GM12878 (cell line): ENCODE data around the gene TSPYL4. TPM values are rescaled to one million over a fixed set of nuclear protein-coding genes. Genes with fewer than 3 reads are reported as not detected.

Source experiments
- ATAC-seq: fragments of 200-7000 bp; cut with Tn5 transposase; 3 replicates; pipeline ENCODE4 v1.9.1; 2020; ENCODE audit warnings: mild to moderate bottlenecking, moderate library complexity
- BruUV-seq: library from RNA; stranded (reverse); fragments of 400-500 nt; replicated peaks from 2 replicates; lab custom pipeline; 2021; lab: Mats Ljungman, UMichigan
- CTCF ChIA-PET: fragments of 300-600 bp; sonication (Branson Sonifier 250); formaldehyde crosslinking; extraction: SDS; loops from one replicate; lab custom pipeline; 2021; ENCODE audit warnings: inconsistent platforms; lab: Yijun Ruan, JAX
- POLR2A ChIA-PET: fragments of 350-600 bp; formaldehyde crosslinking; extraction: SDS; loops from one replicate; lab custom pipeline; 2021; ENCODE audit warnings: inconsistent platforms; lab: Charles Lee
- RAD21 ChIA-PET: fragments of 300-600 bp; sonication (Branson Sonifier 250); formaldehyde crosslinking; loops from one replicate; lab custom pipeline; 2023; ENCODE audit warnings: antibody characterized with exemption; ENCODE audit not compliant: unreplicated experiment; lab: Charles Lee
- SMC1A ChIA-PET: fragments of 300-600 bp; sonication (Branson Sonifier 250); formaldehyde crosslinking; loops from one replicate; lab custom pipeline; 2023; ENCODE audit not compliant: unreplicated experiment, uncharacterized antibody; lab: Charles Lee
- DNase-seq: peaks from one replicate; pipeline ENCODE4 v3.0.0-alpha.2; 2011; ENCODE audit warnings: low read depth, low spot score
- FAIRE-seq: peaks from 3 replicates; lab custom pipeline; 2011; peaks lifted over from hg19 to GRCh38; lab: Jason Lieb, UNC
- H2AFZ ChIP-seq: 2 replicates; pipeline ENCODE4 v1.6.0; 2011; ENCODE audit warnings: low read depth, low read length, control low read depth; ENCODE audit not compliant: control insufficient read depth
- H3K27ac ChIP-seq: 2 replicates; pipeline ENCODE4 v1.5.1; 2011; ENCODE audit warnings: control low read depth; ENCODE audit not compliant: control insufficient read depth, insufficient read depth
- H3K27me3 ChIP-seq, 2 experiments: replicated peaks in 1 of 2; 2 replicates each; pipeline versions ENCODE4 v1.6.0 to v1.6.1; 2011; ENCODE audit warnings: low read length in 1 of 2; ENCODE audit not compliant: control insufficient read depth in 2 of 2, insufficient read depth in 2 of 2
- H3K36me3 ChIP-seq, 2 experiments: 2 replicates each; pipeline ENCODE4 v1.5.1; 2011; ENCODE audit warnings: low read length in 1 of 2; ENCODE audit not compliant: control insufficient read depth in 2 of 2, insufficient read depth in 2 of 2
- H3K4me1 ChIP-seq: 2 replicates; pipeline ENCODE4 v1.6.1; 2011; ENCODE audit warnings: mild to moderate bottlenecking, low read length, moderate library complexity, mixed read lengths; ENCODE audit not compliant: control insufficient read depth, insufficient read depth
- H3K4me2 ChIP-seq: 2 replicates; pipeline ENCODE4 v1.6.0; 2011; ENCODE audit warnings: control low read depth; ENCODE audit not compliant: control insufficient read depth, insufficient read depth
- H3K4me3 ChIP-seq: fragments of 200-600 bp; sonication (generic); 2 replicates; pipeline ENCODE4 v1.5.1; 2016
- H3K79me2 ChIP-seq: 2 replicates; pipeline ENCODE4 v1.6.0; 2011; ENCODE audit warnings: low read length; ENCODE audit not compliant: control insufficient read depth, insufficient read depth
- H3K9ac ChIP-seq: 2 replicates; pipeline ENCODE4 v1.8.0; 2011; ENCODE audit warnings: low read length, control low read depth, mixed read lengths; ENCODE audit not compliant: control insufficient read depth, insufficient read depth
- H3K9me3 ChIP-seq: replicated peaks from 3 replicates; pipeline ENCODE4 v1.5.1; 2011; ENCODE audit warnings: mild to moderate bottlenecking, low read length; ENCODE audit not compliant: control insufficient read depth, insufficient read depth
- H4K20me1 ChIP-seq: 2 replicates; pipeline ENCODE4 v1.6.0; 2011; ENCODE audit not compliant: control insufficient read depth, insufficient read depth
- ATF7 ChIP-seq: fragments of 450-650 bp; IDR thresholded peaks from 2 replicates; pipeline ENCODE4 v1.6.1; 2016; ENCODE audit warnings: low read depth, mild to moderate bottlenecking
- NFXL1 ChIP-seq: fragments of 450-650 bp; IDR thresholded peaks from 2 replicates; pipeline ENCODE4 v1.6.1; 2017; ENCODE audit warnings: antibody characterized with exemption, mild to moderate bottlenecking, borderline replicate concordance
- RAD21 ChIP-seq: IDR thresholded peaks from 2 replicates; pipeline ENCODE4 v1.6.1; 2011; ENCODE audit warnings: mild to moderate bottlenecking, low read depth, low read length, moderate library complexity; ENCODE audit not compliant: insufficient read depth
- RFX5 ChIP-seq: IDR thresholded peaks from 2 replicates; pipeline ENCODE4 v1.6.1; 2011; ENCODE audit warnings: low read depth, low read length, improper control_type of control experiment
- SPI1 ChIP-seq: IDR thresholded peaks from 2 replicates; pipeline ENCODE4 v1.6.1; 2011; ENCODE audit warnings: low read depth, mild to moderate bottlenecking, low read length, moderate library complexity, borderline replicate concordance; ENCODE audit not compliant: insufficient read depth
- SRF ChIP-seq, 2 experiments: IDR thresholded peaks; 2 replicates each; pipeline ENCODE4 v1.6.1; 2011; ENCODE audit warnings: low read depth in 2 of 2, low read length in 2 of 2, mild to moderate bottlenecking in 1 of 2, moderate library complexity in 1 of 2
- TARDBP ChIP-seq: IDR thresholded peaks from 2 replicates; pipeline ENCODE4 v1.6.1; 2016; ENCODE audit warnings: borderline replicate concordance
- ZNF217 ChIP-seq: fragments of 450-650 bp; IDR thresholded peaks from 2 replicates; pipeline ENCODE4 v1.6.1; 2017; ENCODE audit warnings: antibody characterized with exemption, mild to moderate bottlenecking
- WGBS: methylation state at CpG from one replicate; pipeline ENCODE4 v1.1.6; 2016; ENCODE audit warnings: low lambda C conversion rate; ENCODE audit not compliant: insufficient replicate concordance, insufficient coverage; ENCODE audit errors: missing lambda C conversion rate; 5-methylcytosine and 5-hydroxymethylcytosine counted together
- in situ Hi-C: fragments of 300-500 bp; cut with MboI; formaldehyde crosslinking; loops from 9 replicates; pipeline ENCODE4 v1.14.3; 2018; ENCODE audit warnings: mixed read lengths
- intact Hi-C: fragments of 100-400 bp; cut with micrococcal nuclease; formaldehyde crosslinking; loops from one replicate; pipeline ENCODE4 v1.14.2; 2022; ENCODE audit not compliant: unreplicated experiment
- polyA plus RNA-seq, 11 experiments: library from polyadenylated mRNA; depleted of rRNA in 4 of 11; unstranded in 6 of 11; stranded (reverse) in 5 of 11; fragments of >200 nt; fragmentation: Nextera tagmentation in 4 of 11; fragmentation: Illumina TruSeq in 1 of 11; extraction: Ambion mirVana in 4 of 11; extraction: Trizol in 1 of 11; gene quantifications; 1 replicate in 1 of 11; 2 replicates in 10 of 11; pipeline versions ENCODE4 v1.2.1 to v1.2.3, GENCODE V29; 2011 to 2016; ENCODE audit warnings: inconsistent platforms in 2 of 11, missing spikeins in 2 of 11, low read depth in 1 of 11
- total RNA-seq, 4 experiments: library from RNA; depleted of rRNA in 3 of 4; stranded (reverse); fragments of >200 nt in 3 of 4; fragmentation: Illumina TruSeq in 1 of 4; extraction: Trizol in 1 of 4; gene quantifications; 2 replicates each; pipeline versions ENCODE4 v1.2.1 to v1.2.3, GENCODE V29; 2013 to 2021
- TF ChIP-seq, protein P1 (sequence below): fragments of 450-650 bp; IDR thresholded peaks from 2 replicates; pipeline ENCODE4 v1.6.1; 2018; ENCODE audit warnings: mild to moderate bottlenecking, low read depth, moderate library complexity; ENCODE audit not compliant: partially characterized antibody

TSPYL4 gene
- total and polyA plus RNA-seq, 10 of the 15 experiments (the other 5 are each of a cell fraction or from before 2014, with no cell fraction given), result 1.5 to 27.6 (median 20.0) TPM

- DNase-seq, result no peak
- CTCF ChIA-PET, result interaction anchor here (1.3 to 1.7 kb wide), 3 partner anchors 30 to 262 kb away, joined by 4 to 5 read pairs (median 5); no protein-coding TSS in a partner anchor
- intact Hi-C loops, result no loop called here
Measured at GRCh38 chr6:116298973-116299372, 45.1 kb upstream of the TSPYL4 start.

DNA sequence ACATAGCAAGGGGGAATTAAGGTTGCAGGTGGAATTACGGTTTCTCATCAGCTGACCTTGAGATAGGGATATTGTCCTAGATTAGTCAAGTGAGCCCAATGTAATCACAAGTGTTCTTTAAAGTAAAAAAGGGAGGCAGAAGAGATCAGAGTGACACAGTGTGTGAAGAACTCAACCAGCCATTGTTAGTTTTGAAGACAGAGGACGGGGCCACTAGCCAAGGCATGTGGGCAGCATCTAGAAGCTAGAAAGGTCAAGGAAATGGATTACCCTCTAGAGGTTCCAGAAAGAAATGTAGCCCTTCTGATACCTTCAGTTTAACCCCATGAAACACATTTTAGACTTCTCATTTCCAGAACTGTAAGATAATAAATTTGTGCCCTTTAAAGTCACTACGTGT is 44.4 kb upstream of the TSPYL4 start:
- H3K36me3 ChIP-seq, result no peaks in the 10 kb centered on the region
- no peaks in the 10 kb centered on the region for H3K79me2 ChIP-seq
- FAIRE-seq, result no peak
- H3K9ac ChIP-seq, result no peak overlapping the region
- POLR2A ChIA-PET, result no interaction called here
- no TSS peak for BruUV-seq
- no peak overlapping the region for H3K4me3 ChIP-seq
- H3K27ac ChIP-seq, result no peak overlapping the region
- SMC1A ChIA-PET, result interaction anchor here (1.5 kb wide), 1 partner anchor 11 kb away, joined by 5 read pairs; no protein-coding TSS in a partner anchor
- in situ Hi-C loops, result no loop called here
- H3K27me3 ChIP-seq, result no peaks in the 10 kb centered on the region
- no peak for ATAC-seq
- no peak overlapping the region for H2AFZ ChIP-seq
- no peaks in the 10 kb centered on the region for H4K20me1 ChIP-seq
- peaks cover 4% of the 10 kb centered on the region; the same call in 2 of the 3 replicates for H3K9me3 ChIP-seq
- no peak overlapping the region for H3K4me2 ChIP-seq
- RAD21 ChIA-PET, result interaction anchor here (0.6 kb wide), 1 partner anchor 18 kb away, joined by 3 read pairs; no protein-coding TSS in a partner anchor
- H3K4me1 ChIP-seq, result peaks cover 6% of the 10 kb centered on the region; the same call in 1 of the 2 replicates
- 98% methylated on average over 3 of the region's 3 CpGs for WGBS
- no peak for DNase-seq
- CTCF ChIA-PET, result interaction anchor here (1.3 to 1.7 kb wide), 4 partner anchors 10 to 262 kb away, joined by 4 to 10 read pairs (median 5); no protein-coding TSS in a partner anchor
- intact Hi-C loops, result no loop called here
- TF ChIP-seq ATF7, result no peak
- TF ChIP-seq RAD21, result no peak
- TF ChIP-seq, protein P1, sequence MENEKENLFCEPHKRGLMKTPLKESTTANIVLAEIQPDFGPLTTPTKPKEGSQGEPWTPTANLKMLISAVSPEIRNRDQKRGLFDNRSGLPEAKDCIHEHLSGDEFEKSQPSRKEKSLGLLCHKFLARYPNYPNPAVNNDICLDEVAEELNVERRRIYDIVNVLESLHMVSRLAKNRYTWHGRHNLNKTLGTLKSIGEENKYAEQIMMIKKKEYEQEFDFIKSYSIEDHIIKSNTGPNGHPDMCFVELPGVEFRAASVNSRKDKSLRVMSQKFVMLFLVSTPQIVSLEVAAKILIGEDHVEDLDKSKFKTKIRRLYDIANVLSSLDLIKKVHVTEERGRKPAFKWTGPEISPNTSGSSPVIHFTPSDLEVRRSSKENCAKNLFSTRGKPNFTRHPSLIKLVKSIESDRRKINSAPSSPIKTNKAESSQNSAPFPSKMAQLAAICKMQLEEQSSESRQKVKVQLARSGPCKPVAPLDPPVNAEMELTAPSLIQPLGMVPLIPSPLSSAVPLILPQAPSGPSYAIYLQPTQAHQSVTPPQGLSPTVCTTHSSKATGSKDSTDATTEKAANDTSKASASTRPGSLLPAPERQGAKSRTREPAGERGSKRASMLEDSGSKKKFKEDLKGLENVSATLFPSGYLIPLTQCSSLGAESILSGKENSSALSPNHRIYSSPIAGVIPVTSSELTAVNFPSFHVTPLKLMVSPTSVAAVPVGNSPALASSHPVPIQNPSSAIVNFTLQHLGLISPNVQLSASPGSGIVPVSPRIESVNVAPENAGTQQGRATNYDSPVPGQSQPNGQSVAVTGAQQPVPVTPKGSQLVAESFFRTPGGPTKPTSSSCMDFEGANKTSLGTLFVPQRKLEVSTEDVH, result no peak
- TF ChIP-seq NFXL1, result no peak
- TF ChIP-seq RFX5, result no peak

More at GRCh38 chr6:116298973-116299372, 45.1 kb upstream of the TSPYL4 start:
- Histone ChIP-seq H3K27ac (no peak overlapping the region), H3K79me2 (no peaks in the 10 kb centered on the region), H2AFZ (no peak overlapping the region), H3K4me3 (no peak overlapping the region), H3K4me2 (no peak overlapping the region), H3K27me3 (no peaks in the 10 kb centered on the region), H3K36me3 (no peaks in the 10 kb centered on the region), H4K20me1 (no peaks in the 10 kb centered on the region), H3K9ac (no peak overlapping the region), H3K9me3 (peaks cover 4% of the 10 kb centered on the region; the same call in 2 of the 3 replicates), H3K4me1 (peaks cover 6% of the 10 kb centered on the region; the same call in 1 of the 2 replicates)
- TF ChIP-seq TARDBP (no peak), RFX5 (no peak), SPI1 (peak; percentile 87), ZNF217 (no peak), SRF (IDR thresholded peaks at IDR 0.05; ENCODE audit: low read depth in 2 of 2, low read length in 2 of 2) (no peak)
- in situ Hi-C loops, result no loop called here
- ChIA-PET SMC1A (interaction anchor here (1.5 kb wide), 1 partner anchor 12 kb away, joined by 5 read pairs; no protein-coding TSS in a partner anchor), POLR2A (no interaction called here), RAD21 (interaction anchor here (0.7 kb wide), 1 partner anchor 95 kb away, joined by 3 read pairs; no protein-coding TSS in a partner anchor)
- FAIRE-seq, result no peak
- peak; percentile 62; the same call in 2 of the 3 replicates for ATAC-seq
- BruUV-seq, result no TSS peak
